Measurements from ENCODE around the gene RPL27A.

RPL27A gene

DNA sequence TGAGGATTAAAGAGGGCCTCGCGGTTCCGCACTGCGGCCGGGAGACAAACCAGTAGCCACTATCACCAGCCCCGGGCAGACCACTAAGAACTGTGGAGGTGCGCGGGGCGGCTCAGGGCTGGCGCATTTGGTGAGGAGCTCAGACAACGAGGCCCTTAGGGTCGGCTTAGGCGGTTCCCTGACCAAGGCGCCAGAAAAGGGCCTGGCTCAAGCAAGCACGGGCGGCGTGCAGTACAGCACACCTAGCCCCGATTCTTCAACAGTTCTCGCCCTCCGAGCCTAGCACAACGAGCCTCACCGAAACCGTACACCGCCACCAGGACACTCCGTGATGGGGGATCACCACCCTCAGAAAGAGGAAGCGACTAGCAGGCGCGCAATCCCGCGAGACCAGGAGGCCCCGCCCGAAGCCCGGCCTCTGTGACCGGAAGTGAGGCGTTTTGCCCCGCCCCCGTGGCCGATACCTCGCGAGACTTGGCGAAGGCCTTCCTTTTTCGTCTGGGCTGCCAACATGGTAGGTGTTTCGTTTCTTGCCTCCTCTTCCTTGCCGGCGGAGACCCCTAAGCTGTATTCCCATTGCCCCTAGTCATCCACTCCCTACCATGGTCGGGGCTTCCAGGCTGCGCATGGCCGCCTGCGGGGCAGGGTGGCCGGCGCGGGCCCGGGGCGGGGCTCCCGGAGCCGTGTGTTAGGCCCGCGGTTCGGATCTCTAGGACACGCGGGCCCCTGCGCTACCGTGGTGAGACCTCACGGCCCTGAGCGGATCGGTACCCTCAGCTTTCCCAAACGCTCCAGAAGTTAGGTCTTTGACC is at the start of gene RPL27A, which contains the start of gene TRIM66:
RPL27A (plus strand) TSS at position 490 of the 812 bp plus-strand sequence; CDS start at position 512, 22 bp downstream.
TRIM66 (minus strand) TSS at position 363 of the 812 bp plus-strand sequence. CDS start 10,391 bp downstream, outside the sequence.
- TF ChIP-seq, protein P1, sequence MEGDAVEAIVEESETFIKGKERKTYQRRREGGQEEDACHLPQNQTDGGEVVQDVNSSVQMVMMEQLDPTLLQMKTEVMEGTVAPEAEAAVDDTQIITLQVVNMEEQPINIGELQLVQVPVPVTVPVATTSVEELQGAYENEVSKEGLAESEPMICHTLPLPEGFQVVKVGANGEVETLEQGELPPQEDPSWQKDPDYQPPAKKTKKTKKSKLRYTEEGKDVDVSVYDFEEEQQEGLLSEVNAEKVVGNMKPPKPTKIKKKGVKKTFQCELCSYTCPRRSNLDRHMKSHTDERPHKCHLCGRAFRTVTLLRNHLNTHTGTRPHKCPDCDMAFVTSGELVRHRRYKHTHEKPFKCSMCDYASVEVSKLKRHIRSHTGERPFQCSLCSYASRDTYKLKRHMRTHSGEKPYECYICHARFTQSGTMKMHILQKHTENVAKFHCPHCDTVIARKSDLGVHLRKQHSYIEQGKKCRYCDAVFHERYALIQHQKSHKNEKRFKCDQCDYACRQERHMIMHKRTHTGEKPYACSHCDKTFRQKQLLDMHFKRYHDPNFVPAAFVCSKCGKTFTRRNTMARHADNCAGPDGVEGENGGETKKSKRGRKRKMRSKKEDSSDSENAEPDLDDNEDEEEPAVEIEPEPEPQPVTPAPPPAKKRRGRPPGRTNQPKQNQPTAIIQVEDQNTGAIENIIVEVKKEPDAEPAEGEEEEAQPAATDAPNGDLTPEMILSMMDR (IDR thresholded peaks at IDR 0.05), result no peak

DNA sequence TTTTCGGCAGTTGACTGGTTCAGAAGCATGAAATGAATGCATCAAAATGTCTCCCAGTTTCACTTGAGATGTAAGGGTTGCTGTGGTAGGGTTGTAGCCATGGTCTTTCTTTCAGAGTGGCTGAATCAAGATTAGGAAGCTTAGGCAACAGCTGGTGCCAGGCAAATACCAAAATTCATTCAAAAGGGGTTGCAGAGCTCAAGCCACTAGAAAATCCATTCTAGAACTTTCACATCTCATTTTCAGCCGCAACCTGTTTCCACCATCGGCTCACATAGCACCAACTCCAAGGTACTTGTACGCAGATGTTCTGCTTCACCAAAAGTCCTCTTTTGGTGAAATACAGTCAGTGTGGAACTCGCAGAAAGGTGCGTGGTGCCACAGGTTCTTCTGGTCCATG is 48.1 kb upstream of the RPL27A start:
- TF ChIP-seq, protein P1 (IDR thresholded peaks at IDR 0.05), result no peak

- TF ChIP-seq, protein P1 (IDR thresholded peaks at IDR 0.05), result no peak
Observed at GRCh38 chr11:8636127-8636526, 46.5 kb upstream of the RPL27A start.

GRCh38 chr11:8638300-8638699 is 44.3 kb upstream of the RPL27A start:
- TF ChIP-seq, protein P1 (IDR thresholded peaks at IDR 0.05), result no peak

GRCh38 chr11:8639655-8640054 is 42.9 kb upstream of the RPL27A start:
- TF ChIP-seq, protein P1 (IDR thresholded peaks at IDR 0.05), result no peak

- TF ChIP-seq, protein P1 (IDR thresholded peaks at IDR 0.05), result no peak
Observed at GRCh38 chr11:8640267-8640906, 42.2 kb upstream of the RPL27A start.

DNA sequence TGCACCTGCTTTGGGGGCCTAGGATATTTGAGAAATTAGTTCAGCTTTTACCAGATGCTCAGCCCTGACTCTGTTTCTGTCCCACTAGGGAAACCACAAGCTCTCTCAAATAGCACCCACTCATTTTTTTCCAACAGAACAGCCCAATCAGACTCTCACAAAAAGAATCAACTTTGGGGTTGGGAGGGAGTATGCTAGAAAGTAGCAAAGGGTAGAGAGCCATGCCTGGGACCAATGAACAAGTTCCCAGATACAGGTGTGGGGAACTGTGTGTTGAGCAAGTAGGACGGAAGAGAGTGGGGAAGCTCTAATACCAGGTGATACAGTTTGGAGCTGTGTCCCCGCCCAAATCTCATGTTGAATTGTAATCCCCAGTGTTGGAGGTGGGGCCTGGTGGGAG is 41.3 kb upstream of the RPL27A start:
- TF ChIP-seq, protein P1 (IDR thresholded peaks at IDR 0.05), result no peak

All from LNCAP (cell line).